Esophagus muscularis mucosa (tissue), 4 donors: ENCODE results near the gene TSTD2. TPM values are rescaled to one million over a fixed set of nuclear protein-coding genes. Genes with fewer than 3 reads are reported as not detected.

ENCODE experiments used
- DNase-seq: peaks from one replicate; pipeline ENCODE4 v3.0.0-alpha.2; 2017; ENCODE audit errors: extremely low spot score
- H3K27ac ChIP-seq, 4 donors: fragments of 200-600 bp; sonication (generic); replicated peaks in 1 of 4; 1 replicate in 3 of 4; 2 replicates in 1 of 4; pipeline ENCODE4 v1.5.1; 2016 to 2019; ENCODE audit warnings: mild to moderate bottlenecking in 1 of 4
- H3K27me3 ChIP-seq, 4 donors: fragments of 200-600 bp; sonication (generic); one replicate each; pipeline versions ENCODE4 v1.5.1 to v1.6.0; 2016 to 2019
- H3K36me3 ChIP-seq, 4 donors: fragments of 200-600 bp; sonication (generic); one replicate each; pipeline ENCODE4 v1.5.1; 2016 to 2019
- H3K4me1 ChIP-seq, 4 donors: fragments of 200-600 bp; sonication (generic); one replicate each; pipeline ENCODE4 v1.5.1; 2016 to 2019
- H3K4me3 ChIP-seq, 4 donors: fragments of 200-600 bp; sonication (generic); 1 replicate in 2 of 4; 2 replicates in 2 of 4; pipeline ENCODE4 v1.5.1; 2016 to 2019; ENCODE audit warnings: mild to moderate bottlenecking in 4 of 4, moderate library complexity in 1 of 4
- H3K9me3 ChIP-seq, 4 donors: fragments of 200-600 bp; sonication (generic); 1 replicate in 3 of 4; 2 replicates in 1 of 4; pipeline ENCODE4 v1.5.1; 2016 to 2019
- CTCF ChIP-seq, 3 experiments: fragments of 200-600 bp in 2 of 3; fragments of 450-650 bp in 1 of 3; sonication (generic) in 2 of 3; IDR thresholded peaks; one replicate each; pipeline ENCODE4 v1.5.1; 2017 to 2019; ENCODE audit warnings: antibody characterized with exemption in 3 of 3, mild to moderate bottlenecking in 2 of 3, moderate library complexity in 1 of 3
- EP300 ChIP-seq: sonication (generic); formaldehyde crosslinking; IDR thresholded peaks from one replicate; pipeline ENCODE4 v1.6.1; 2017; ENCODE audit warnings: antibody characterized with exemption
- POLR2A ChIP-seq: fragments of 450-650 bp; IDR thresholded peaks from one replicate; pipeline ENCODE4 v1.6.1; 2017; ENCODE audit warnings: antibody characterized with exemption, moderate library complexity, mild to moderate bottlenecking, low read depth
- POLR2AphosphoS5 ChIP-seq, 2 donors: sonication (generic); formaldehyde crosslinking; IDR thresholded peaks; one replicate each; pipeline ENCODE4 v1.6.1; 2017; ENCODE audit warnings: antibody characterized with exemption in 2 of 2
- WGBS: methylation state at CpG from one replicate; pipeline ENCODE4 v1.1.5; 2018; 5-methylcytosine and 5-hydroxymethylcytosine counted together
- intact Hi-C: fragments of 100-400 bp; cut with DNase I; formaldehyde crosslinking; loops from one replicate; pipeline ENCODE4 v1.15.1; 2023
- total RNA-seq, 4 donors: library from RNA; depleted of rRNA; stranded (reverse); fragments of >200 nt; gene quantifications; one replicate each; pipeline versions ENCODE4 v1.1.0 to v1.2.1, GENCODE V29; 2016

The TSTD2 gene
- total RNA-seq, 4 donors from 2014 or later: 22.9 to 25.3 (median 23.5) TPM

GRCh38 chr9:97645720-97646119, 12.6 kb upstream of the TSTD2 start:
- no peak for TF ChIP-seq POLR2AphosphoS5 (IDR thresholded peaks at IDR 0.05)
- DNase-seq: no peak
- Histone ChIP-seq H3K27ac (no peak overlapping the region), H3K4me1 (no peaks in the 10 kb centered on the region), H3K36me3 (peaks cover 22 to 93% (median 56%) of the 10 kb centered on the region in 4 donors), H3K27me3 (no peaks in the 10 kb centered on the region), H3K9me3 (no peaks in the 10 kb centered on the region), H3K4me3 (no peak overlapping the region)
- intact Hi-C loops: no loop called here

- Histone ChIP-seq H3K36me3 (peaks cover 4 to 47% (median 22%) of the 10 kb centered on the region in 4 donors), H3K4me1 (peaks cover 27 to 40% (median 35%) of the 10 kb centered on the region in 4 donors), H3K27ac (no peak overlapping the region), H3K4me3 (no peak overlapping the region), H3K9me3 (no peaks in the 10 kb centered on the region), H3K27me3 (no peaks in the 10 kb centered on the region)
- WGBS: 91% methylated on average over 2 of the region's 2 CpGs
- intact Hi-C loops: no loop called here
- DNase-seq: no peak
- TF ChIP-seq EP300 (no peak), POLR2AphosphoS5 (IDR thresholded peaks at IDR 0.05) (no peak), CTCF (IDR thresholded peaks at IDR 0.05) (no peak), POLR2A (no peak)
Observed at GRCh38 chr9:97640325-97640724, 7.2 kb upstream of the TSTD2 start.

DNA sequence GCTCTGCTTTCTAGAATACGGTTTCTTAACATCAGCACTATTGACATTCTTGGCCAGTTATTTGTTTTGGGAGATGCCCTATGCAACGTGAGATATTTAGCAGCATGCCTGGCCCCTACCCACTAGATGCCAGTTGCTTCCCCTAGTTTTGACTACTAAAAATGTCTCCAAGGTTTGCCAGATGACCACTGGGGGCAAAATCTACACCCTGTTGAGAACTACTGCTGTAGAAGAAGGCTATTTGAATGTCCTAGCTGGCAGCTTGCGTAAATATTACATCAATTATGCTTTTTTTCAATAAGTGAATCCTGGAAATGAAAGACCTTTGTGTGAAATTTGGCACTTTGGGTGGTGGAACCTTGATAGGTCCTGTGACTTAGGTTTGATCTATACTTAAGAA, 5.5 kb upstream of the TSTD2 start:
- H3K4me1 ChIP-seq: peaks cover 37 to 52% (median 47%) of the 10 kb centered on the region in 4 donors
- intact Hi-C loops: no loop called here
- WGBS: 73% methylated on average over 3 of the region's 3 CpGs
- peaks cover 2 to 30% (median 14%) of the 10 kb centered on the region in 4 donors for H3K36me3 ChIP-seq
- DNase-seq: no peak
- TF ChIP-seq POLR2AphosphoS5 (IDR thresholded peaks at IDR 0.05): no peak
- no peak for TF ChIP-seq CTCF (IDR thresholded peaks at IDR 0.05)
- no peak for TF ChIP-seq EP300
- no peak for TF ChIP-seq POLR2A
- H3K4me3 ChIP-seq: no peak overlapping the region
- H3K9me3 ChIP-seq: no peaks in the 10 kb centered on the region
- no peaks in the 10 kb centered on the region for H3K27me3 ChIP-seq
- no peak overlapping the region for H3K27ac ChIP-seq

DNA sequence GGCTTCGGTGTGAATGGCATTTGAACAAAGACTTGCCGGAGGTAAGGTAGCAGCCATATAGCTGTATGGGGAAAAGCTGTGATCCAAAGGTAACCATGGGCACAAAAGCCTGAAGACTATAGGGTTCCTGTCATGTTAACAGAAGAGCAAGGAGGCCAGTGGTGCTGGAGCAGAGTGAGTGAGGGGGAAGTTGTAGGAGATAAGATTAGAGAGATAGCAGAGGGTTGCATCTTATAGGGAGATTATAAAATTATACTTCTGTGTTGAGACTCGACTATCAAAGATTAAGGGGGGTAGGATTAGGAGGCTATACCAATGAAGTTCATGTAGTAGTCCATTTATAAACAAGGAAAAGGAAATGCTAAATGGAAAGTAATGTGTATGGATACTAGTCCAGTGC, 3.7 kb upstream of the TSTD2 start:
- Histone ChIP-seq H3K4me3 (no peak overlapping the region), H3K27me3 (no peaks in the 10 kb centered on the region), H3K27ac (no peak overlapping the region), H3K36me3 (peaks cover 0 to 12% (median 4%) of the 10 kb centered on the region in 4 donors), H3K4me1 (peaks cover 41 to 56% (median 52%) of the 10 kb centered on the region in 4 donors), H3K9me3 (no peaks in the 10 kb centered on the region)
- intact Hi-C loops: no loop called here
- DNase-seq: no peak
- WGBS: 87% methylated on average over 3 of the region's 3 CpGs
- TF ChIP-seq EP300 (no peak), POLR2A (no peak)

GRCh38 chr9:97635026-97635425, 1.9 kb upstream of the TSTD2 start:
- H3K4me1 ChIP-seq: peaks cover 47 to 68% (median 62%) of the 10 kb centered on the region in 4 donors
- intact Hi-C loops: no loop called here
- H3K4me3 ChIP-seq: peak overlapping the region in 2 of 4 donors; percentile 72 to 86
- H3K9me3 ChIP-seq: no peaks in the 10 kb centered on the region
- peak overlapping the region; percentile 92 to 98 (median 96) for H3K27ac ChIP-seq
- H3K27me3 ChIP-seq: no peaks in the 10 kb centered on the region
- TF ChIP-seq POLR2A (no peak), CTCF (IDR thresholded peaks at IDR 0.05) (no peak), POLR2AphosphoS5 (IDR thresholded peaks at IDR 0.05) (no peak), EP300 (no peak)
- H3K36me3 ChIP-seq: no peaks in the 10 kb centered on the region
- DNase-seq: no peak
- 77% methylated on average over 7 of the region's 7 CpGs for WGBS
